ENCODE measurements around the gene APBA1.

APBA1 gene

DNA sequence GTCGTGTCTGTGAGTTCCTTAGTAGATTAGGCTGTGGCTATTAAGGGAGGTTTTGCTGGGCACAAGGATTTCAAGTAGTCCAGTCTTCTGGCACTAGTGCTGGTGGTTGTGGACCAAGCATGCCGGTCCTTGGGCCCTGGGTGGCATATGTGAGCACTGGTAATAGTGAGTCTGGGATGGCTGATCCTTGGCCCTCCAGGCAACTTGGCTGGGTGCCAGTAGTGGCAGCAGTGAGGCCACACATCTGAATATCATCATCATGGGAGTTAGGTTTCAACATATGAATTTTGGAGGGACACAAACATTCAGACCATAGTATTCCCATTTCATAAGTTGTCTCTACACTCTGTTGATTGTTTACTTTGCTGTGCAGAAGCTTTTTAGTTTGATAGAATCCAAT is 25.3 kb upstream of the APBA1 start:
- no peak for DNase-seq (ENCODE audit: low spot score)
- in situ Hi-C loops (cut with MboI; ENCODE audit: low sequenced_read_pairs, unreplicated experiment) = no loop called here
- TF ChIP-seq, protein P1, sequence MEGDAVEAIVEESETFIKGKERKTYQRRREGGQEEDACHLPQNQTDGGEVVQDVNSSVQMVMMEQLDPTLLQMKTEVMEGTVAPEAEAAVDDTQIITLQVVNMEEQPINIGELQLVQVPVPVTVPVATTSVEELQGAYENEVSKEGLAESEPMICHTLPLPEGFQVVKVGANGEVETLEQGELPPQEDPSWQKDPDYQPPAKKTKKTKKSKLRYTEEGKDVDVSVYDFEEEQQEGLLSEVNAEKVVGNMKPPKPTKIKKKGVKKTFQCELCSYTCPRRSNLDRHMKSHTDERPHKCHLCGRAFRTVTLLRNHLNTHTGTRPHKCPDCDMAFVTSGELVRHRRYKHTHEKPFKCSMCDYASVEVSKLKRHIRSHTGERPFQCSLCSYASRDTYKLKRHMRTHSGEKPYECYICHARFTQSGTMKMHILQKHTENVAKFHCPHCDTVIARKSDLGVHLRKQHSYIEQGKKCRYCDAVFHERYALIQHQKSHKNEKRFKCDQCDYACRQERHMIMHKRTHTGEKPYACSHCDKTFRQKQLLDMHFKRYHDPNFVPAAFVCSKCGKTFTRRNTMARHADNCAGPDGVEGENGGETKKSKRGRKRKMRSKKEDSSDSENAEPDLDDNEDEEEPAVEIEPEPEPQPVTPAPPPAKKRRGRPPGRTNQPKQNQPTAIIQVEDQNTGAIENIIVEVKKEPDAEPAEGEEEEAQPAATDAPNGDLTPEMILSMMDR (IDR thresholded peaks at IDR 0.05; ENCODE audit: borderline replicate concordance, control extremely low read depth, extremely low read depth, insufficient read depth, missing control alignments) = no peak

DNA sequence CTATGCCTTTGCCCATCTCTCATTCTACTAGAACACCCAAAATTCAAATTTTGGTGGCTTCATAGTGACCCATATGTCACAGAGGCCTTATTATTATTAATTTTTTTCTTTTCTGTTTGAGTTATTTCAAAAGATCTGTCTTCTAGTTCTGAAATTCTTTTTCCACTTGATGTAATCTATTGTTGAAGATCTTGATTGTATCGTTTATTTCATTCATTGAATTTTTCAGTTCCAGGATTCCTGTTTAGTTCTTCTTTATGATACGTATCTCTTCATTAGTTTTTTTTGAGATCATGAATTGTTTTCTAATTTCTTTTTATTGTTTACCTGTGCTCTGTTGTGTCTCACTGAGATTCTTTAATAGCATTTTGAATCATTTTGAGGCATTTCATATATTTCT is 24.6 kb upstream of the APBA1 start:
- TF ChIP-seq, protein P1 (IDR thresholded peaks at IDR 0.05; ENCODE audit: borderline replicate concordance, control extremely low read depth, extremely low read depth, insufficient read depth, missing control alignments) = no peak
- in situ Hi-C loops (cut with MboI; ENCODE audit: low sequenced_read_pairs, unreplicated experiment) = no loop called here
- no peak for DNase-seq (ENCODE audit: low spot score)

DNA sequence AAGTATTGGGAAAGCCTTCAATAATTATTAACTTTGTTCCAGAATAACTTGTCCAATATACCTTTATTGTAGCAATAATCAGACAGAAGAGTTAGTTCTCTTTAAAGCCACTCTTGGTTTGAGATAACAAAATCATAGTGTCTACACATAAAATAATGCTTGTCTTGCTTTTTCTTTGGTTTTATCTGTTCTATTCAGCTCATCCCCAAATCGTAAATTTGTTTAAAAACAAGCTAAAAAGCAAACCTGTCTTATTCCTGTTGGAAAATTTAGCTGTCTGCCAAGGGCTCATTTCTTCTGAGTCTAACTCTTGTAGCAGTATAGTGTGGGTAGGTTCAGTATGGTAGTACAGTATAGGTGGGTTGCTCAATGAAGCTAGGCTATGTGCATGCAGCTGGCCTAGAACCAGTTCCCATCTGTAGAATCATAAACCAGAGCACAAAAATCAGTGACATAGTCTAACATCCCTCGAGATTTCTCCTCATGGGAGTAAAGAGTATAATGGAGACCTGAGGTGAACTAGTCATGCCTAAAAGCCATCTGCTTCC is 17.9 kb upstream of the APBA1 start:
- no peak for DNase-seq (ENCODE audit: low spot score)
- TF ChIP-seq, protein P1 (IDR thresholded peaks at IDR 0.05; ENCODE audit: borderline replicate concordance, control extremely low read depth, extremely low read depth, insufficient read depth, missing control alignments) = no peak
- in situ Hi-C loops (cut with MboI; ENCODE audit: low sequenced_read_pairs, unreplicated experiment) = no loop called here

DNA sequence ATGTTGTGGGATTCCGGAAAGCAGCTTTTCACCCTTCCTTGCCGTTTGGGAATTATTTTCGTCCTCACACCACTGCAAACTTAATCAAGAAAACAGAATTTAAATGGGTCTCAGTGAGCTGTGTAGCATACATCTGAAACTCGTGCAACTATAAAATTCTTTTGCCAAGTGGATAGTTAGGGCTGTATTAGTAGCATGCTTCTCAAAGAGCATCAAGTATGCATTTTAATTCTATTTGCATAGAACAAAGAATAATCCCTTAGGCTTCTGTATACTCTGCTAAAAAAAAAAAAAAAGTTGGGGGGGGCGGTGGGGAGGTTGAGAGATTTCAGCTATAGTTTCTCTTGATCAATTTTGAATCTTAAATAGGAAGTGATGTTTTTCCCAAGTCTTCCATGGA is 11.8 kb upstream of the APBA1 start:
- DNase-seq (ENCODE audit: low spot score) = no peak
- in situ Hi-C loops (cut with MboI; ENCODE audit: low sequenced_read_pairs, unreplicated experiment) = no loop called here
- TF ChIP-seq, protein P1 (IDR thresholded peaks at IDR 0.05; ENCODE audit: borderline replicate concordance, control extremely low read depth, extremely low read depth, insufficient read depth, missing control alignments) = no peak

DNA sequence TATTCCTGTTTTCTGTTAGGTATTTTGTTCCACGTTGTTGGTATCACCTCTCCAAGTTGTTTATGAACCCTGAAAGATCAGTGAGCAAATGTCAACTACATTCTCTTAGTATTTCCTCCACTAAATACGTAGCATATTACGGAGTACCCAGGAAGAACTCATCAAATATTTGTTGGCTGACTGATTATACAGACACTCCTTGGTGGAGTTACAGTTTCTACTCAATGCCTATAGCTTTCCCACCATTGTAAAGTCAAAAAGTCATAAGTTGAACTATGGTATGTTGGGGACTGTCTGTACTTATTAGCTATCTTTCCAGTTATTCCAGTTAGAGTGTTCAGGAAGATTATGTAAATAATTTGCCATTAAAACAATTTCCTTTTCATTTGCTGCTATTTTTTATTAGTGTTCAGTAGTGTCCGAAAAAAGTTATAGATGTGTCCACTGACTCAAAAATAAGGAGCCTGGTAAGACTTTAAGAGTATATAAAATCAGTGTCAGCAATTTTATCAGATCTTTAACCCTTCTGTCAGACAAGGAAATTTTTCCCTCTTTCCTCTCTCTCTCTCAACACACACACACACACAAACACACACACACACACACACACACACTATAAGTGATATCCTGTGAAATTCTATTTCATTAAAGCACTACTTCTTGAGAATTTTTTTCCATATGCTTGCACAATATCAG is 6.8 kb upstream of the APBA1 start:
- TF ChIP-seq, protein P1 (IDR thresholded peaks at IDR 0.05; ENCODE audit: borderline replicate concordance, control extremely low read depth, extremely low read depth, insufficient read depth, missing control alignments) = no peak
- no peak for DNase-seq (ENCODE audit: low spot score)
- in situ Hi-C loops (cut with MboI; ENCODE audit: low sequenced_read_pairs, unreplicated experiment) = no loop called here

DNA sequence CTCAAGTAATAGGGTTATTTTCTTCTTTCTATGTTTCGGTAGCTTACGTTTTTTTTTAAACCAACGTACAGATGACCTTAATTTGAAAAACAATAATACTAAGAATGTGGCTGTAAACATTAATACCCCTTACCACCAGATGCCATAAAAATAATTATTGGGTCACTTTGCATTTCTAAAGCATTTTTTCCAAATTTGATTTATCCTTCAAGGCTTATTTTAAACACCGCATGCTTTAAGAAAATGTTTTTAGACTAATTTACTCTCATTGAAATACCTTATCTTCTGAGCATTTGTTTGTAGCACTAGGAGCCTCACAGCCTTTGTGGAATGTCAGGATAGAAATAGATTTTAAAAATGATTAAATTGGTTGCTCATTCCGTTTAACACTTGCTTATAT is 5.8 kb upstream of the APBA1 start:
- TF ChIP-seq, protein P1 (IDR thresholded peaks at IDR 0.05; ENCODE audit: borderline replicate concordance, control extremely low read depth, extremely low read depth, insufficient read depth, missing control alignments) = no peak

More for the DNA sequence above, 5.8 kb upstream of the APBA1 start:
- no peak for DNase-seq (ENCODE audit: low spot score)
- in situ Hi-C loops (cut with MboI; ENCODE audit: low sequenced_read_pairs, unreplicated experiment) = no loop called here

Data from GM13976 (cell line).